HepG2 (cell line): ENCODE data around the gene MAP3K2. TPM values are rescaled to one million over a fixed set of nuclear protein-coding genes. Genes with fewer than 3 reads are reported as not detected.
A peak's percentile ranks its signal among the peaks of the same experiment; 100 is the strongest.

ENCODE experiments used
- AKNA ChIP-seq: sonication (generic); formaldehyde crosslinking; IDR thresholded peaks from 2 replicates; pipeline ENCODE4 v1.4.0; 2020; ENCODE audit warnings: missing genetic modification reagents, borderline replicate concordance
- DNMT3B ChIP-seq: conservative IDR thresholded peaks from 2 replicates; pipeline ENCODE4 v1.6.1; 2016; ENCODE audit warnings: missing biosample characterization, control low read depth
- EHMT2 ChIP-seq: fragments of 200-600 bp; sonication (generic); IDR thresholded peaks from 2 replicates; pipeline ENCODE4 v1.7.0; 2017; ENCODE audit warnings: antibody characterized with exemption, low read depth, low read length, borderline replicate concordance
- FOSL1 ChIP-seq: sonication (generic); formaldehyde crosslinking; IDR thresholded peaks from 2 replicates; pipeline ENCODE4 v1.9.0; 2021; ENCODE audit warnings: missing genetic modification reagents, borderline replicate concordance
- FOXO4 ChIP-seq: sonication (generic); formaldehyde crosslinking; conservative IDR thresholded peaks from 2 replicates; pipeline ENCODE4 v1.8.1; 2023; ENCODE audit warnings: missing genetic modification reagents
- GATA4 ChIP-seq: sonication (generic); IDR thresholded peaks from 2 replicates; pipeline ENCODE4 v1.6.1; 2016; ENCODE audit warnings: antibody characterized with exemption, low read depth, borderline replicate concordance
- GATAD1 ChIP-seq: IDR thresholded peaks from 2 replicates; pipeline ENCODE4 v1.6.1; 2016; ENCODE audit warnings: missing genetic modification reagents, missing compliant biosample characterization
- KDM2A ChIP-seq: sonication (generic); formaldehyde crosslinking; IDR thresholded peaks from 2 replicates; pipeline ENCODE4 v1.4.0; 2020; ENCODE audit warnings: low read depth, missing genetic modification reagents, borderline replicate concordance
- MTA3 ChIP-seq: sonication (generic); formaldehyde crosslinking; IDR thresholded peaks from 2 replicates; pipeline ENCODE4 v1.4.0; 2020; ENCODE audit warnings: missing genetic modification reagents
- NFATC3 ChIP-seq: sonication (generic); formaldehyde crosslinking; IDR thresholded peaks from 2 replicates; pipeline ENCODE4 v1.5.1; 2020; ENCODE audit warnings: mild to moderate bottlenecking, missing genetic modification reagents
- RBFOX2 ChIP-seq: fragments of 200-400 bp; formaldehyde crosslinking; IDR thresholded peaks from 2 replicates; pipeline ENCODE4 v1.6.1; 2017; ENCODE audit warnings: low read depth, mild to moderate bottlenecking, low read length
- SRF ChIP-seq: IDR thresholded peaks from 2 replicates; pipeline ENCODE4 v1.6.1; 2011; ENCODE audit warnings: mild to moderate bottlenecking, low read depth, low read length, moderate library complexity
- THAP8 ChIP-seq: sonication (generic); formaldehyde crosslinking; IDR thresholded peaks from 2 replicates; pipeline ENCODE4 v1.5.1; 2020; ENCODE audit warnings: missing genetic modification reagents, mild to moderate bottlenecking, borderline replicate concordance
- ZBTB46 ChIP-seq: sonication (generic); formaldehyde crosslinking; IDR thresholded peaks from 2 replicates; pipeline ENCODE4 v1.4.0; 2020; ENCODE audit warnings: mild to moderate bottlenecking, missing genetic modification reagents, borderline replicate concordance
- ZFP1 ChIP-seq: IDR thresholded peaks from 2 replicates; pipeline ENCODE4 v1.6.1; 2016
- ZFP62 ChIP-seq: sonication (generic); formaldehyde crosslinking; IDR thresholded peaks from 2 replicates; pipeline ENCODE4 v1.4.0; 2020; ENCODE audit warnings: missing genetic modification reagents
- ZNF512 ChIP-seq: sonication (generic); formaldehyde crosslinking; IDR thresholded peaks from 2 replicates; pipeline ENCODE4 v1.4.0; 2020; ENCODE audit warnings: mild to moderate bottlenecking, missing genetic modification reagents
- ZNF569 ChIP-seq: sonication (generic); formaldehyde crosslinking; IDR thresholded peaks from 2 replicates; pipeline ENCODE4 v1.5.0; 2020; ENCODE audit warnings: mild to moderate bottlenecking, missing genetic modification reagents, moderate library complexity, borderline replicate concordance
- ZNF781 ChIP-seq: sonication (generic); formaldehyde crosslinking; IDR thresholded peaks from 2 replicates; pipeline ENCODE4 v1.5.1; 2020; ENCODE audit warnings: borderline replicate concordance, mild to moderate bottlenecking, missing genetic modification reagents; ENCODE audit errors: not compliant biosample characterization
- polyA plus RNA-seq, 8 experiments: library from polyadenylated mRNA; depleted of rRNA in 3 of 8; stranded (reverse) in 7 of 8; unstranded in 1 of 8; fragments of >200 nt; fragmentation: Illumina TruSeq in 4 of 8; extraction: Trizol in 4 of 8; gene quantifications; 2 replicates each; pipeline versions ENCODE4 v1.2.1 to v1.2.3, GENCODE V29; 2011 to 2016; ENCODE audit warnings: low read depth in 4 of 8, missing spikeins in 1 of 8, mixed read lengths in 1 of 8; ENCODE audit not compliant: insufficient read depth in 1 of 8
- total RNA-seq, 5 experiments: library from RNA; depleted of rRNA; stranded (reverse); fragments of >200 nt; fragmentation: Illumina TruSeq; extraction: Trizol; gene quantifications; 2 replicates each; pipeline ENCODE4 v1.2.3, GENCODE V29; 2016; ENCODE audit warnings: low read depth in 1 of 5

Gene MAP3K2
- total and polyA plus RNA-seq, 2 of the 13 experiments (the other 11 are each of a cell fraction or from before 2014, with no cell fraction given) = 12.2 to 37.2 TPM

- no peak for TF ChIP-seq FOXO4 (CRISPR knock-in tag)
- TF ChIP-seq ZNF569 (CRISPR knock-in tag) = no peak
- no peak for TF ChIP-seq EHMT2
- no peak for TF ChIP-seq ZFP1 (CRISPR knock-in tag)
- no peak for TF ChIP-seq SRF
- TF ChIP-seq KDM2A (CRISPR knock-in tag) = no peak
- no peak for TF ChIP-seq RBFOX2
- no peak for TF ChIP-seq GATA4
- TF ChIP-seq ZBTB46 (CRISPR knock-in tag) = no peak
- TF ChIP-seq ZNF512 = no peak
- TF ChIP-seq NFATC3 (CRISPR knock-in tag) = no peak
- TF ChIP-seq DNMT3B (CRISPR knock-in tag) = no peak
- TF ChIP-seq FOSL1 (CRISPR knock-in tag) = no peak
- TF ChIP-seq THAP8 (CRISPR knock-in tag) = no peak
- no peak for TF ChIP-seq ZFP62 (CRISPR knock-in tag)
- no peak for TF ChIP-seq MTA3 (CRISPR knock-in tag)
- no peak for TF ChIP-seq AKNA (CRISPR knock-in tag)
- TF ChIP-seq ZNF781 = no peak
- TF ChIP-seq GATAD1 = 0 out of 2 replicates have a peak, but pooled peaks have one; percentile 20
Measured at GRCh38 chr2:127410871-127411652, 23.3 kb upstream of the MAP3K2 start (continued).
